ENCODE measurements around the gene PCDH1. TPM values are rescaled to one million over a fixed set of nuclear protein-coding genes. Genes with fewer than 3 reads are reported as not detected.

PCDH1 gene
- total RNA-seq, 1 donor from 2014 or later = 42.4 TPM

DNA sequence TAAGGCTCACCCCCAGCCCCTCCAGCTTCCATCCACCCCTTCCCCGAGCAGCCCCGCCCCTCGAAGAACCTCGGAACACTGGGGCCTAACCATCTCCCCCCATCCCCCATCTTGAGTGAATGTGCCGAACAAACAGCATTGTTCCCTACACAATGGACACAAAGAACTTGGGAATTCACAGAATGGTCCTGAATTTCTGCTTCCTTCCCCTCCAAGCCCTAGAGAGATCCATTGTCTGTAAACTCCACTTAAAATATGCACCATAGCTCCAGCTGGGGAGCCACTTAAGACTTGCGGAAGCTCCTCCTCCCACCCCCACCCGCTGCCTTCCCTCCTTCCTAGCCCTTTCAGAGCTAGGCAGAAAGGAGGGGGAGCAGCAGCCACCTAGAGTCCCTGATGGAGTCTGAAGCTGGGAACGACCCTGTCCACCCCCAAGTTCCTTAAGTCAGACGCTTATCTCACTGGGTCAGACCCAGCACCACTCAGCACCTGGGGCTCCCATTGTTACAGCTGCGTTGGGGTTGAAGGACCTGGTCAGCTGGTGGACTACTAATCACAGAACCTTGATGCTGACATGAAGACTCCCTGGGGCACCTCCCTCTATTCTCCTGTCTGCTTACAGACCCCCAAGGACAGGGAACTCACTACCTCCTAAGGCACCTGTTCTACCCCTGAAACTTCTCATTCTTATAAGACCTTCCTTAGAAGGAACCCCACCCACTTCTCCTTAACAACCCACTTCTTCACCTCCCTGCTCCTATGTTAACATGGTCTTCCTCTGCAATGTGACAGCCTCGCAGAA is 61.4 kb downstream of the PCDH1 start:
- Histone ChIP-seq H3K36me3 (ENCODE audit: control insufficient read depth, insufficient read depth, low read length) (no peaks in the 10 kb centered on the region), H3K4me3 (ENCODE audit: low read depth, low read length) (no peak overlapping the region), H3K27me3 (ENCODE audit: control insufficient read depth, insufficient read depth, low read length) (peaks cover 15% of the 10 kb centered on the region)
- DNase-seq (ENCODE audit: low read depth) = no peak
- no peak for TF ChIP-seq CTCF (IDR thresholded peaks at IDR 0.05; ENCODE audit: insufficient read depth, low read length, poor library complexity, severe bottlenecking)

DNA sequence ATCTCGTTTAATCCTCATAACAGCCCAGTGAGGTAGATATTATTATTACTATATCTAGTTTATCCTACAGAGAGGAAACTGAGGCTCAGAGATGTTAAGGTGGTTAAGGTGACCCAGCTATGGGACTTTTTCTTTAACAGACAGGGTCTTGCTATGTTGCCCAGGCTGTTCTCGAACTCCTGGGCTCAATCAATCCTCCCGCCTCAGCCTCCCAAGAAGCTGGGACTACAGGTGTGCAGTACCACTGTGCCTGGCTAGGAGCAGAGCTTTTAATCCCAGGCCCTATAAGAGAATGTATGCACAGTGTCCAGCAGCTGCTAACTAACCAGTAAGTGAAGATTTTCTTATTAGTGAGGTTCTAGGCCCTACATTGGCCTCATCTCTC is 62.4 kb downstream of the PCDH1 start:
- no peak for DNase-seq (ENCODE audit: low read depth)
- Histone ChIP-seq H3K36me3 (ENCODE audit: control insufficient read depth, insufficient read depth, low read length) (no peaks in the 10 kb centered on the region), H3K27me3 (ENCODE audit: control insufficient read depth, insufficient read depth, low read length) (peaks cover 25% of the 10 kb centered on the region), H3K4me3 (ENCODE audit: low read depth, low read length) (no peak overlapping the region)
- TF ChIP-seq CTCF (IDR thresholded peaks at IDR 0.05; ENCODE audit: insufficient read depth, low read length, poor library complexity, severe bottlenecking) = no peak

GRCh38 chr5:141815051-141815795 is 63.0 kb downstream of the PCDH1 start:
- no peak for TF ChIP-seq CTCF (IDR thresholded peaks at IDR 0.05; ENCODE audit: insufficient read depth, low read length, poor library complexity, severe bottlenecking)
- H3K4me3 ChIP-seq (ENCODE audit: low read depth, low read length) = no peak overlapping the region
- H3K36me3 ChIP-seq (ENCODE audit: control insufficient read depth, insufficient read depth, low read length) = no peaks in the 10 kb centered on the region
- no peak for DNase-seq (ENCODE audit: low read depth)
- peaks cover 30% of the 10 kb centered on the region for H3K27me3 ChIP-seq (ENCODE audit: control insufficient read depth, insufficient read depth, low read length)

DNA sequence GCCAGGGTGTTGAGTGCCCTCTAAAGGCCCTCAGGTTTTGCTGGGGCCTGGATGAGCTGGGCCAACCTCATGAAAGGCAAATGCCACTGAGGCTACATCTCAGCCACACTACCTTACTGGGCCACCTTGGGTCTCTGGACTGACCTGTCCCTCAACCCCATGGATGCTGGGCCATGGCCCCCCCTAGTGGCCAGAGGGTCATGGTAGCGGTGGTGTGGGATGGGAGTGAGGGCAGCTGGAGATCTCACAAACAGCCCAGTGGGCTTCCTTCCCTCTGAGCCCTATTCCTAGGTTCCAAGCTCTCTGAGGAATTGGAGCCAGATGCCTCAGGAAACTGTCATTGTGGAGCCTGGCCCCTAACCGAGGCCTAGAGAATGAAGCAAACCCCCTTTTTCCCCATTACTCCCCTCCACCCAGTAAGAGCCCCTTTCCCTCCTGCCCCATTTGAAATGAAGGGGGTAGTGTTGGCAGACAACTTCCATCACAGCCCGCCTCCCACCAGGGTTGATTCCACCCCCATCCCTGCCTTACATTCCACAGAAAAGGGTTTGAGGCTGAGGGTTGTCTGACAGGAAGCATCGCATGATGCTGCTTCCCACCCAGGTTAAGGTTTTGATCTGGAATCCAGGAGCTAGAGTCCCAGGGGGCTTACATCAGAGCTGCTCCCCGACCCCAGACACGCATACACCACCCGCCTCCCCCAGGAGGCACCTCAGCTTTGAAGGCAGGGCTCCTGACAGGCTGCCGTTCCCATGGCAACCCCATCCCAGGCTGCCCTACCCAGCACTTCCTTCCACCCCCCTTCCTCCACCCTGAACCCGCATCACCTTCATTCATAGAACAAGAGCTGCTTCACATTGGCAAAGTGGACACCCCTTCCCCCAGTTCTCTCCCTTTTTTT is 63.9 kb downstream of the PCDH1 start:
- peak; percentile 83 for TF ChIP-seq CTCF (IDR thresholded peaks at IDR 0.05; ENCODE audit: insufficient read depth, low read length, poor library complexity, severe bottlenecking)
- no peak for DNase-seq (ENCODE audit: low read depth)
- Histone ChIP-seq H3K4me3 (ENCODE audit: low read depth, low read length) (no peak overlapping the region), H3K36me3 (ENCODE audit: control insufficient read depth, insufficient read depth, low read length) (no peaks in the 10 kb centered on the region), H3K27me3 (ENCODE audit: control insufficient read depth, insufficient read depth, low read length) (peaks cover 37% of the 10 kb centered on the region)

GRCh38 chr5:141812512-141812911 is 65.7 kb downstream of the PCDH1 start:
- no peak for DNase-seq (ENCODE audit: low read depth)
- no peak for TF ChIP-seq CTCF (IDR thresholded peaks at IDR 0.05; ENCODE audit: insufficient read depth, low read length, poor library complexity, severe bottlenecking)
- H3K4me3 ChIP-seq (ENCODE audit: low read depth, low read length) = no peak overlapping the region
- H3K36me3 ChIP-seq (ENCODE audit: control insufficient read depth, insufficient read depth, low read length) = no peaks in the 10 kb centered on the region
- peaks cover 43% of the 10 kb centered on the region for H3K27me3 ChIP-seq (ENCODE audit: control insufficient read depth, insufficient read depth, low read length)

Measured in kidney epithelial cell (primary cell).